MM.1S (cell line): Measurements from ENCODE around the gene UPK1A.

Experiments
- DNase-seq: peaks from one replicate; pipeline ENCODE4 v3.0.0-alpha.2; 2015
- H2AFZ ChIP-seq: fragments of 300-600 bp; sonication (generic); 2 replicates; pipeline ENCODE4 v1.6.0; 2016; ENCODE audit warnings: antibody characterized with exemption, low read length
- H3F3A ChIP-seq: fragments of 300-600 bp; sonication (generic); 2 replicates; pipeline ENCODE4 v1.6.1; 2016; ENCODE audit warnings: mild to moderate bottlenecking, antibody characterized with exemption, low read length, moderate library complexity, mixed read lengths; ENCODE audit not compliant: insufficient read depth
- H3K27ac ChIP-seq: fragments of 300-600 bp; sonication (generic); 2 replicates; pipeline ENCODE4 v1.5.1; 2016; ENCODE audit warnings: mild to moderate bottlenecking, low read length
- H3K27me3 ChIP-seq: fragments of 300-600 bp; sonication (generic); replicated peaks from 2 replicates; pipeline ENCODE4 v1.6.0; 2016; ENCODE audit warnings: low read length; ENCODE audit not compliant: insufficient read depth
- H3K36me3 ChIP-seq: fragments of 300-600 bp; sonication (generic); replicated peaks from 2 replicates; pipeline ENCODE4 v1.6.1; 2016; ENCODE audit warnings: mild to moderate bottlenecking, low read length, mixed read lengths; ENCODE audit not compliant: insufficient read depth
- H3K4me1 ChIP-seq: fragments of 300-600 bp; sonication (generic); 2 replicates; pipeline ENCODE4 v1.6.1; 2016; ENCODE audit warnings: low read length, mixed read lengths
- H3K4me2 ChIP-seq: fragments of 300-600 bp; sonication (generic); 2 replicates; pipeline ENCODE4 v1.6.0; 2016; ENCODE audit warnings: low read depth, low read length
- H3K4me3 ChIP-seq: fragments of 300-600 bp; sonication (generic); 2 replicates; pipeline ENCODE4 v1.5.1; 2016; ENCODE audit warnings: low read length, mixed read lengths
- H3K79me2 ChIP-seq: fragments of 300-600 bp; sonication (generic); 2 replicates; pipeline ENCODE4 v1.6.1; 2016; ENCODE audit warnings: mixed run types, low read length, mixed read lengths
- H3K9ac ChIP-seq: fragments of 300-600 bp; sonication (generic); 2 replicates; pipeline ENCODE4 v1.6.1; 2016; ENCODE audit warnings: low read length, mixed read lengths
- H3K9me2 ChIP-seq: fragments of 300-600 bp; sonication (generic); replicated peaks from 2 replicates; pipeline ENCODE4 v1.6.1; 2016; ENCODE audit warnings: mild to moderate bottlenecking, low read length, mixed read lengths; ENCODE audit not compliant: insufficient read depth
- H3K9me3 ChIP-seq: fragments of 300-600 bp; sonication (generic); replicated peaks from 2 replicates; pipeline ENCODE4 v1.6.1; 2016; ENCODE audit warnings: mild to moderate bottlenecking, low read length, mixed read lengths; ENCODE audit not compliant: insufficient read depth
- H4K20me1 ChIP-seq: fragments of 300-600 bp; sonication (generic); 2 replicates; pipeline ENCODE4 v1.6.1; 2016; ENCODE audit warnings: mild to moderate bottlenecking, low read length, moderate library complexity, mixed read lengths; ENCODE audit not compliant: insufficient read depth
- CTCF ChIP-seq: fragments of 300-600 bp; sonication (generic); IDR thresholded peaks from 2 replicates; pipeline ENCODE4 v1.5.1; 2016; ENCODE audit warnings: antibody characterized with exemption, low read length, mixed read lengths
- EZH2 ChIP-seq: fragments of 300-600 bp; sonication (generic); optimal IDR thresholded peaks from 2 replicates; pipeline ENCODE3; 2017; ENCODE audit warnings: low read depth, mild to moderate bottlenecking, antibody characterized with exemption, low read length, mixed read lengths
- EZH2phosphoT487 ChIP-seq: fragments of 300-600 bp; sonication (generic); IDR thresholded peaks from 2 replicates; pipeline ENCODE4 v1.6.1; 2018; ENCODE audit warnings: antibody characterized with exemption, low read length

UPK1A gene

GRCh38 chr19:35671818-35672217 is 5.5 kb downstream of the UPK1A start:
- Histone ChIP-seq H4K20me1 (no peaks in the 10 kb centered on the region), H3K27ac (no peak overlapping the region), H2AFZ (no peak overlapping the region), H3K9me3 (no peaks in the 10 kb centered on the region), H3K27me3 (peaks cover 70% of the 10 kb centered on the region), H3F3A (no peaks in the 10 kb centered on the region), H3K4me2 (no peak overlapping the region), H3K79me2 (no peaks in the 10 kb centered on the region), H3K9ac (no peak overlapping the region), H3K9me2 (no peaks in the 10 kb centered on the region), H3K4me3 (no peak overlapping the region), H3K36me3 (no peaks in the 10 kb centered on the region), H3K4me1 (no peaks in the 10 kb centered on the region)
- no peak for TF ChIP-seq EZH2
- no peak for TF ChIP-seq CTCF
- TF ChIP-seq EZH2phosphoT487 = no peak
- no peak for DNase-seq

GRCh38 chr19:35673121-35673804 is 6.9 kb downstream of the UPK1A start:
- no peak overlapping the region for H3K27ac ChIP-seq
- TF ChIP-seq EZH2phosphoT487 (no peak), CTCF (no peak), EZH2 (no peak)
- H3K4me2 ChIP-seq = peak overlapping the region; percentile 68; the same call in 1 of the 2 replicates
- no peaks in the 10 kb centered on the region for H3F3A ChIP-seq
- H3K36me3 ChIP-seq = no peaks in the 10 kb centered on the region
- H3K79me2 ChIP-seq = no peaks in the 10 kb centered on the region
- peak overlapping the region; percentile 57 for H2AFZ ChIP-seq
- H3K27me3 ChIP-seq = peaks cover 78% of the 10 kb centered on the region
- no peaks in the 10 kb centered on the region for H4K20me1 ChIP-seq
- H3K4me1 ChIP-seq = no peaks in the 10 kb centered on the region
- no peaks in the 10 kb centered on the region for H3K9me3 ChIP-seq
- DNase-seq = peak; percentile 53
- H3K4me3 ChIP-seq = peak overlapping the region; percentile 48
- no peak overlapping the region for H3K9ac ChIP-seq
- H3K9me2 ChIP-seq = no peaks in the 10 kb centered on the region

GRCh38 chr19:35675589-35676140 is 9.3 kb downstream of the UPK1A start:
- TF ChIP-seq CTCF (no peak), EZH2 (no peak)
- Histone ChIP-seq H3K27me3 (peaks cover 76% of the 10 kb centered on the region), H3K79me2 (no peaks in the 10 kb centered on the region), H3K4me1 (no peaks in the 10 kb centered on the region), H3K9me2 (no peaks in the 10 kb centered on the region), H2AFZ (no peak overlapping the region), H3K27ac (no peak overlapping the region), H3K36me3 (no peaks in the 10 kb centered on the region), H3F3A (no peaks in the 10 kb centered on the region), H3K9me3 (no peaks in the 10 kb centered on the region), H3K9ac (no peak overlapping the region), H3K4me3 (no peak overlapping the region), H3K4me2 (no peak overlapping the region), H4K20me1 (no peaks in the 10 kb centered on the region)
- DNase-seq = no peak
